H9 (cell line): ENCODE data around the gene CD80. TPM values are rescaled to one million over a fixed set of nuclear protein-coding genes. Genes with fewer than 3 reads are reported as not detected.

Experiments
- DNase-seq: peaks from one replicate; pipeline ENCODE4 v3.0.0-alpha.2; 2017
- H2AFZ ChIP-seq: one replicate; pipeline ENCODE4 v1.6.1; 2013; ENCODE audit warnings: mild to moderate bottlenecking, low read length, control low read depth, moderate library complexity
- H2AK5ac ChIP-seq: 2 replicates; pipeline ENCODE4 v1.6.1; 2013; ENCODE audit warnings: low read length, control low read depth, mixed read lengths; ENCODE audit not compliant: insufficient read length
- H2BK120ac ChIP-seq: one replicate; pipeline ENCODE4 v1.6.1; 2013; ENCODE audit warnings: low read depth, mild to moderate bottlenecking, low read length, control low read depth, inconsistent platforms; ENCODE audit not compliant: poor library complexity, severe bottlenecking
- H2BK12ac ChIP-seq: 2 replicates; pipeline ENCODE4 v1.6.1; 2013; ENCODE audit warnings: low read length, control low read depth, mixed read lengths, low read depth; ENCODE audit not compliant: insufficient read length
- H2BK15ac ChIP-seq: 2 replicates; pipeline ENCODE4 v1.6.1; 2013; ENCODE audit warnings: low read depth, low read length, control low read depth
- H2BK20ac ChIP-seq: one replicate; pipeline ENCODE4 v1.6.1; 2013; ENCODE audit warnings: low read depth, mild to moderate bottlenecking, low read length, control low read depth, inconsistent platforms; ENCODE audit not compliant: poor library complexity, severe bottlenecking
- H2BK5ac ChIP-seq: 2 replicates; pipeline ENCODE4 v1.6.1; 2013; ENCODE audit warnings: low read length, control low read depth, mixed read lengths; ENCODE audit not compliant: insufficient read length
- H3K14ac ChIP-seq: 2 replicates; pipeline ENCODE4 v1.6.1; 2013; ENCODE audit warnings: low read length, control low read depth; ENCODE audit not compliant: insufficient read depth
- H3K18ac ChIP-seq: 2 replicates; pipeline ENCODE4 v1.6.1; 2013; ENCODE audit warnings: low read depth, mild to moderate bottlenecking, mixed read lengths, low read length, control low read depth; ENCODE audit not compliant: insufficient read length
- H3K23ac ChIP-seq: 2 replicates; pipeline ENCODE4 v1.6.1; 2013; ENCODE audit warnings: low read length, control low read depth, mixed read lengths, low read depth; ENCODE audit not compliant: insufficient read length
- H3K23me2 ChIP-seq: 2 replicates; pipeline ENCODE4 v1.6.1; 2013; ENCODE audit warnings: low read depth, mild to moderate bottlenecking, mixed read lengths, low read length, control low read depth; ENCODE audit not compliant: insufficient read length, poor library complexity, severe bottlenecking
- H3K27ac ChIP-seq: 2 replicates; pipeline ENCODE4 v1.5.1; 2013; ENCODE audit warnings: low read length, control low read depth, mixed read lengths, low read depth; ENCODE audit not compliant: insufficient read length
- H3K27me3 ChIP-seq: 2 replicates; pipeline ENCODE4 v1.6.1; 2013; ENCODE audit warnings: low read length, control low read depth, inconsistent platforms; ENCODE audit not compliant: insufficient read depth
- H3K4ac ChIP-seq: 2 replicates; pipeline ENCODE4 v1.6.1; 2013; ENCODE audit warnings: low read depth, mild to moderate bottlenecking, control low read depth, inconsistent platforms, low read length, moderate library complexity
- H3K4me1 ChIP-seq: 2 replicates; pipeline ENCODE4 v1.6.1; 2013; ENCODE audit warnings: low read length, control low read depth, inconsistent platforms; ENCODE audit not compliant: insufficient read depth
- H3K4me2 ChIP-seq: 2 replicates; pipeline ENCODE4 v1.6.1; 2013; ENCODE audit warnings: low read length, control low read depth, mixed read lengths; ENCODE audit not compliant: insufficient read length, insufficient read depth
- H3K56ac ChIP-seq: 2 replicates; pipeline ENCODE4 v1.6.1; 2013; ENCODE audit warnings: low read depth, mild to moderate bottlenecking, mixed read lengths, low read length, control low read depth; ENCODE audit not compliant: insufficient read length
- H3K79me1 ChIP-seq: 2 replicates; pipeline ENCODE4 v1.6.1; 2013; ENCODE audit warnings: low read depth, mild to moderate bottlenecking, moderate library complexity, low read length, control low read depth, inconsistent platforms; ENCODE audit not compliant: insufficient read depth, poor library complexity, severe bottlenecking
- H3K79me2 ChIP-seq: 2 replicates; pipeline ENCODE4 v1.6.1; 2013; ENCODE audit warnings: low read length, control low read depth, inconsistent platforms; ENCODE audit not compliant: insufficient read depth
- H3K9ac ChIP-seq: 2 replicates; pipeline ENCODE4 v1.6.1; 2013; ENCODE audit warnings: low read length, control low read depth, mixed read lengths; ENCODE audit not compliant: insufficient read length; ENCODE audit errors: extremely low read depth
- H3K9me3 ChIP-seq: one replicate; pipeline ENCODE4 v1.6.1; 2013; ENCODE audit warnings: low read depth, low read length, inconsistent platforms; ENCODE audit not compliant: control insufficient read depth
- H3T11ph ChIP-seq: one replicate; pipeline ENCODE4 v1.6.1; 2013; ENCODE audit warnings: mild to moderate bottlenecking, low read length, control low read depth, inconsistent platforms
- H4K20me1 ChIP-seq: one replicate; pipeline ENCODE4 v1.6.1; 2013; ENCODE audit not compliant: control insufficient read depth, insufficient read length, insufficient read depth
- H4K5ac ChIP-seq: 2 replicates; pipeline ENCODE4 v1.6.1; 2013; ENCODE audit warnings: low read depth, mild to moderate bottlenecking, mixed read lengths, low read length, control low read depth; ENCODE audit not compliant: insufficient read length
- H4K8ac ChIP-seq: replicated peaks from 2 replicates; pipeline ENCODE4 v1.6.1; 2013; ENCODE audit warnings: low read length, control low read depth, mixed read lengths, low read depth; ENCODE audit not compliant: insufficient read length
- H4K91ac ChIP-seq: 2 replicates; pipeline ENCODE4 v1.6.1; 2013; ENCODE audit warnings: low read depth, mild to moderate bottlenecking, moderate library complexity, mixed read lengths, low read length, control low read depth; ENCODE audit not compliant: insufficient read length
- H3K27ac Mint-ChIP-seq, 3 experiments: 2 replicates in 2 of 3; 3 replicates in 1 of 3; pipeline ENCODE4 v1.8.0; 2020 to 2021; ENCODE audit warnings: mixed read lengths in 3 of 3, mild to moderate bottlenecking in 1 of 3, moderate library complexity in 1 of 3
- H3K27me3 Mint-ChIP-seq: 2 replicates; pipeline ENCODE4 v1.8.0; 2021; ENCODE audit warnings: low read depth, mild to moderate bottlenecking, moderate library complexity, mixed read lengths
- H3K36me3 Mint-ChIP-seq, 3 experiments: 2 replicates in 2 of 3; 3 replicates in 1 of 3; pipeline ENCODE4 v1.8.0; 2020 to 2021; ENCODE audit warnings: low read depth in 3 of 3, mixed read lengths in 3 of 3; ENCODE audit not compliant: insufficient read depth in 1 of 3
- H3K4me1 Mint-ChIP-seq, 2 experiments: 2 replicates each; pipeline ENCODE4 v1.8.0; 2020; ENCODE audit warnings: mixed read lengths in 2 of 2
- H3K4me3 Mint-ChIP-seq, 2 experiments: 2 replicates in 1 of 2; 3 replicates in 1 of 2; pipeline ENCODE4 v1.8.0; 2020 to 2021; ENCODE audit warnings: mild to moderate bottlenecking in 2 of 2, mixed read lengths in 2 of 2, moderate library complexity in 1 of 2
- H3K9me3 Mint-ChIP-seq, 2 experiments: 2 replicates in 1 of 2; 3 replicates in 1 of 2; pipeline ENCODE4 v1.8.0; 2020; ENCODE audit warnings: mild to moderate bottlenecking in 2 of 2, mixed read lengths in 2 of 2, moderate library complexity in 1 of 2
- CTCF ChIP-seq: fragments of 200-600 bp; sonication (generic); conservative IDR thresholded peaks from 3 replicates; pipeline ENCODE4 v1.8.0; 2021; ENCODE audit warnings: antibody characterized with exemption, mild to moderate bottlenecking
- WGBS: extraction: QIAGEN DNeasy Blood & Tissue Kit; methylation state at CpG from one replicate; pipeline ENCODE4 v1.1.7; 2013; ENCODE audit warnings: missing lambda C conversion rate, low lambda C conversion rate, mixed read lengths; ENCODE audit not compliant: insufficient read length; ENCODE audit errors: extremely low coverage; 5-methylcytosine and 5-hydroxymethylcytosine counted together
- total RNA-seq: library from RNA; stranded (reverse); gene quantifications from 2 replicates; pipeline ENCODE4 v1.2.1, GENCODE V29; 2021

CD80 gene
- total RNA-seq, 1 experiment from 2014 or later: not detected

GRCh38 chr3:119557877-119558269, 1.5 kb downstream of the CD80 start:
- Histone ChIP-seq H3K27me3 (no peaks in the 10 kb centered on the region), H2BK5ac (no peak overlapping the region), H3K23ac (no peak overlapping the region), H4K8ac (no peak overlapping the region), H2BK120ac (no peak overlapping the region), H3K56ac (no peak overlapping the region), H2BK12ac (no peak overlapping the region), H3K14ac (no peak overlapping the region), H3K23me2 (no peaks in the 10 kb centered on the region), H2AFZ (no peak overlapping the region), H3K79me2 (no peaks in the 10 kb centered on the region), H3K9ac (no peak overlapping the region), H3K4ac (no peak overlapping the region), H4K5ac (no peak overlapping the region), H3K27ac (no peak overlapping the region), H3T11ph (no peak overlapping the region), H3K18ac (no peak overlapping the region), H3K4me2 (no peak overlapping the region), H3K9me3 (no peaks in the 10 kb centered on the region), H2BK20ac (no peak overlapping the region), H2BK15ac (no peak overlapping the region), H4K91ac (no peak overlapping the region), H3K4me1 (no peaks in the 10 kb centered on the region), H2AK5ac (no peak overlapping the region), H3K79me1 (no peaks in the 10 kb centered on the region), H4K20me1 (no peaks in the 10 kb centered on the region)
- Mint-ChIP-seq H3K27ac (no peak overlapping the region), H3K4me3 (no peak overlapping the region), H3K36me3 (no peaks in the 10 kb centered on the region), H3K4me1 (peaks cover 4 to 5% of the 10 kb centered on the region in 2 experiments; a peak in 3 of 4 replicates), H3K9me3 (no peaks in the 10 kb centered on the region; a peak in 1 of 5 replicates), H3K27me3 (peaks cover 4% of the 10 kb centered on the region)
- no peak for TF ChIP-seq CTCF
- DNase-seq: no peak
- no CpG with 5 or more reads among the region's 3 CpGs for WGBS
